ENCODE results near the gene SDE2.
"Not testable (repeated sequence)": the region's sequence is repeated elsewhere in the genome, so short reads cannot be mapped to it uniquely, and the experiment has no call there.

The SDE2 gene

GRCh38 chr1:225999227-225999911 lies at the start of gene SDE2:
TSS of gene SDE2 (minus strand) at chr1:225999343. CDS start at chr1:225999312, 31 bp downstream.
- peak; percentile 100 for DNase-seq (ENCODE audit: low spot score)

- DNase-seq (ENCODE audit: low spot score), result no peak
Measured at GRCh38 chr1:226048886-226049285, 49.7 kb upstream of the SDE2 start.

- no peak for DNase-seq (ENCODE audit: low spot score)
Measured at GRCh38 chr1:226047495-226047894, 48.4 kb upstream of the SDE2 start.

- no peak for DNase-seq (ENCODE audit: low spot score)
Measured at GRCh38 chr1:226046240-226046639, 47.1 kb upstream of the SDE2 start.

GRCh38 chr1:226044514-226045101 lies 45.5 kb upstream of the SDE2 start:
- no peak for DNase-seq (ENCODE audit: low spot score)

- no peak for DNase-seq (ENCODE audit: low spot score)
Measured at GRCh38 chr1:226041419-226041818, 42.3 kb upstream of the SDE2 start.

- DNase-seq (ENCODE audit: low spot score), result no peak
Measured at GRCh38 chr1:226038661-226039060, 39.5 kb upstream of the SDE2 start.

GRCh38 chr1:226035915-226036314 lies 36.8 kb upstream of the SDE2 start:
- DNase-seq (ENCODE audit: low spot score), result no peak

GRCh38 chr1:226034482-226034881 lies 35.3 kb upstream of the SDE2 start:
- no peak for DNase-seq (ENCODE audit: low spot score)

GRCh38 chr1:226033991-226034390 lies 34.8 kb upstream of the SDE2 start:
- no peak for DNase-seq (ENCODE audit: low spot score)

- DNase-seq (ENCODE audit: low spot score), result no peak
Measured at GRCh38 chr1:226033582-226033981, 34.4 kb upstream of the SDE2 start.

- DNase-seq (ENCODE audit: low spot score), result no peak
Measured at GRCh38 chr1:226029568-226030225, 30.6 kb upstream of the SDE2 start.

GRCh38 chr1:226029093-226029496 lies 30.0 kb upstream of the SDE2 start:
- DNase-seq (ENCODE audit: low spot score), result no peak

GRCh38 chr1:226027538-226028217 lies 28.5 kb upstream of the SDE2 start:
- DNase-seq (ENCODE audit: low spot score), result no peak

GRCh38 chr1:226026833-226027232 lies 27.7 kb upstream of the SDE2 start:
- DNase-seq (ENCODE audit: low spot score), result no peak

- DNase-seq (ENCODE audit: low spot score), result no peak
Measured at GRCh38 chr1:226023735-226024134, 24.6 kb upstream of the SDE2 start.

- DNase-seq (ENCODE audit: low spot score), result no peak
Measured at GRCh38 chr1:226021801-226022200, 22.7 kb upstream of the SDE2 start.

GRCh38 chr1:226021401-226021800 lies 22.3 kb upstream of the SDE2 start:
- DNase-seq (ENCODE audit: low spot score), result no peak

GRCh38 chr1:226019572-226019971 lies 20.4 kb upstream of the SDE2 start:
- DNase-seq (ENCODE audit: low spot score), result no peak

- DNase-seq (ENCODE audit: low spot score), result no peak
Measured at GRCh38 chr1:226017070-226017469, 17.9 kb upstream of the SDE2 start.

- no peak for DNase-seq (ENCODE audit: low spot score)
Measured at GRCh38 chr1:226009650-226010044, 10.5 kb upstream of the SDE2 start.

GRCh38 chr1:226007126-226007892 lies 8.2 kb upstream of the SDE2 start:
- DNase-seq (ENCODE audit: low spot score), result not testable (repeated sequence)

Measured in CD4-positive, alpha-beta T cell treated with Interleukin-15 for 4 hours (primary cell).